Fibroblast of lung (primary cell): ENCODE data around the gene ECHDC1.

Experiments used
- EZH2 ChIP-seq: IDR thresholded peaks from 2 replicates; pipeline ENCODE4 v1.5.1; 2012; ENCODE audit warnings: low read length, control low read depth, mild to moderate bottlenecking; ENCODE audit errors: missing control alignments
- TF ChIP-seq, protein P1 (sequence below), 2 donors: IDR thresholded peaks in 1 of 2; conservative IDR thresholded peaks in 1 of 2; 1 replicate in 1 of 2; 2 replicates in 1 of 2; pipeline ENCODE4 v1.5.1; 2011 to 2012; ENCODE audit warnings: low read length in 2 of 2, control low read depth in 1 of 2, inconsistent platforms in 1 of 2, low read depth in 1 of 2, mild to moderate bottlenecking in 1 of 2

GRCh38 chr6:127282184-127282583 is 61.2 kb downstream of the ECHDC1 start:
- TF ChIP-seq EZH2: no peak
- TF ChIP-seq, protein P1, sequence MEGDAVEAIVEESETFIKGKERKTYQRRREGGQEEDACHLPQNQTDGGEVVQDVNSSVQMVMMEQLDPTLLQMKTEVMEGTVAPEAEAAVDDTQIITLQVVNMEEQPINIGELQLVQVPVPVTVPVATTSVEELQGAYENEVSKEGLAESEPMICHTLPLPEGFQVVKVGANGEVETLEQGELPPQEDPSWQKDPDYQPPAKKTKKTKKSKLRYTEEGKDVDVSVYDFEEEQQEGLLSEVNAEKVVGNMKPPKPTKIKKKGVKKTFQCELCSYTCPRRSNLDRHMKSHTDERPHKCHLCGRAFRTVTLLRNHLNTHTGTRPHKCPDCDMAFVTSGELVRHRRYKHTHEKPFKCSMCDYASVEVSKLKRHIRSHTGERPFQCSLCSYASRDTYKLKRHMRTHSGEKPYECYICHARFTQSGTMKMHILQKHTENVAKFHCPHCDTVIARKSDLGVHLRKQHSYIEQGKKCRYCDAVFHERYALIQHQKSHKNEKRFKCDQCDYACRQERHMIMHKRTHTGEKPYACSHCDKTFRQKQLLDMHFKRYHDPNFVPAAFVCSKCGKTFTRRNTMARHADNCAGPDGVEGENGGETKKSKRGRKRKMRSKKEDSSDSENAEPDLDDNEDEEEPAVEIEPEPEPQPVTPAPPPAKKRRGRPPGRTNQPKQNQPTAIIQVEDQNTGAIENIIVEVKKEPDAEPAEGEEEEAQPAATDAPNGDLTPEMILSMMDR (conservative IDR thresholded peaks at IDR 0.05 in 1 of 2, IDR thresholded peaks at IDR 0.05 in 1 of 2; ENCODE audit: low read depth in 1 of 2, low read length in 2 of 2): no peak
